Measurements from ENCODE around the gene MEIKIN. TPM values are rescaled to one million over a fixed set of nuclear protein-coding genes. Genes with fewer than 3 reads are reported as not detected.
A peak's percentile ranks its signal among the peaks of the same experiment; 100 is the strongest.
"Not testable (repeated sequence)": the region's sequence is repeated elsewhere in the genome, so short reads cannot be mapped to it uniquely, and the experiment has no call there.

The MEIKIN gene
- total and polyA plus RNA-seq, 4 experiments from 2014 or later = 3.6 to 6.2 TPM; not detected in 2

GRCh38 chr5:131913603-131914002 lies 31.9 kb downstream of the MEIKIN start:
- Histone ChIP-seq H3K36me3 (ENCODE audit: insufficient read depth, low read length) (no peaks in the 10 kb centered on the region), H3K27me3 (ENCODE audit: insufficient read depth, low read length) (no peaks in the 10 kb centered on the region), H3K4me1 (ENCODE audit: insufficient read depth, low read length) (no peaks in the 10 kb centered on the region), H3K9me3 (ENCODE audit: control insufficient read depth in 1 of 2, low read length in 2 of 2) (no peaks in the 10 kb centered on the region), H3K27ac (ENCODE audit: low read depth, low read length) (no peak overlapping the region), H3K4me3 (ENCODE audit: low read length in 2 of 2) (no peak overlapping the region)
- Mint-ChIP-seq H3K4me1 (no peaks in the 10 kb centered on the region), H3K36me3 (peaks cover 12 to 15% of the 10 kb centered on the region in 2 donors), H3K4me3 (no peak overlapping the region), H3K27me3 (no peaks in the 10 kb centered on the region), H3K9me3 (peaks cover under 1 to 8% (median 4%) of the 10 kb centered on the region in 8 donors), H3K27ac (no peak overlapping the region)
- intact Hi-C loops (cut with micrococcal nuclease) = no loop called here
- ChIA-PET POLR2A (ENCODE audit: partially characterized antibody) (no interaction called here), CTCF (ENCODE audit: partially characterized antibody) (no interaction called here)
- no peak for DNase-seq

GRCh38 chr5:131906668-131907067 lies 38.8 kb downstream of the MEIKIN start:
- DNase-seq = no peak
- no peak overlapping the region for H3K27ac Mint-ChIP-seq
- H3K4me1 Mint-ChIP-seq = peaks cover 10 to 26% (median 15%) of the 10 kb centered on the region in 4 donors
- H3K27me3 ChIP-seq (ENCODE audit: insufficient read depth, low read length) = no peaks in the 10 kb centered on the region
- H3K27me3 Mint-ChIP-seq = no peaks in the 10 kb centered on the region
- H3K4me3 ChIP-seq (ENCODE audit: low read length in 2 of 2) = no peak overlapping the region
- peaks cover 0 to 10% of the 10 kb centered on the region in 2 donors for H3K9me3 ChIP-seq (ENCODE audit: control insufficient read depth in 1 of 2, low read length in 2 of 2)
- intact Hi-C loops (cut with micrococcal nuclease) = no loop called here
- H3K36me3 Mint-ChIP-seq = peaks cover 60 to 76% of the 10 kb centered on the region in 2 donors
- CTCF ChIA-PET (ENCODE audit: partially characterized antibody) = no interaction called here
- H3K36me3 ChIP-seq (ENCODE audit: insufficient read depth, low read length) = no peaks in the 10 kb centered on the region
- H3K9me3 Mint-ChIP-seq = peaks cover 5 to 61% (median 55%) of the 10 kb centered on the region in 8 donors
- H3K4me1 ChIP-seq (ENCODE audit: insufficient read depth, low read length) = peaks cover 16% of the 10 kb centered on the region
- H3K4me3 Mint-ChIP-seq = no peak overlapping the region
- no peak overlapping the region for H3K27ac ChIP-seq (ENCODE audit: low read depth, low read length)
- POLR2A ChIA-PET (ENCODE audit: partially characterized antibody) = no interaction called here

- H3K36me3 ChIP-seq (ENCODE audit: insufficient read depth, low read length); POLR2A ChIA-PET (ENCODE audit: partially characterized antibody); H3K27ac ChIP-seq (ENCODE audit: low read depth, low read length); H3K4me3 ChIP-seq (ENCODE audit: low read length in 2 of 2); CTCF ChIA-PET (ENCODE audit: partially characterized antibody); intact Hi-C loops (cut with micrococcal nuclease); H3K9me3 ChIP-seq (ENCODE audit: control insufficient read depth in 1 of 2, low read length in 2 of 2); H3K27me3 ChIP-seq (ENCODE audit: insufficient read depth, low read length); H3K27me3 Mint-ChIP-seq: not testable (repeated sequence)
- peaks cover 13 to 44% (median 23%) of the 10 kb centered on the region in 4 donors for H3K4me1 Mint-ChIP-seq
- H3K27ac Mint-ChIP-seq = peak overlapping the region; percentile 49 to 95 (median 76)
- DNase-seq = peak in 4 of 5 donors; percentile 29 to 65 (median 43)
- peaks cover 22% of the 10 kb centered on the region for H3K4me1 ChIP-seq (ENCODE audit: insufficient read depth, low read length)
- H3K9me3 Mint-ChIP-seq = peaks cover 5 to 73% (median 62%) of the 10 kb centered on the region in 8 donors
- H3K4me3 Mint-ChIP-seq = peak overlapping the region in 6 of 8 donors; percentile 25 to 69 (median 56)
- peaks cover 55 to 79% of the 10 kb centered on the region in 2 donors for H3K36me3 Mint-ChIP-seq
Measured at GRCh38 chr5:131902266-131902665, 43.2 kb downstream of the MEIKIN start.

GRCh38 chr5:131899686-131900085 lies 45.8 kb downstream of the MEIKIN start:
- Histone ChIP-seq H3K36me3 (ENCODE audit: insufficient read depth, low read length) (no peaks in the 10 kb centered on the region), H3K9me3 (ENCODE audit: control insufficient read depth in 1 of 2, low read length in 2 of 2) (peaks cover 0 to 10% of the 10 kb centered on the region in 2 donors), H3K27ac (ENCODE audit: low read depth, low read length) (no peak overlapping the region), H3K4me3 (ENCODE audit: low read length in 2 of 2) (no peak overlapping the region), H3K4me1 (ENCODE audit: insufficient read depth, low read length) (peaks cover 22% of the 10 kb centered on the region), H3K27me3 (ENCODE audit: insufficient read depth, low read length) (no peaks in the 10 kb centered on the region)
- POLR2A ChIA-PET (ENCODE audit: partially characterized antibody) = no interaction called here
- H3K4me3 Mint-ChIP-seq = peak overlapping the region in 2 of 8 donors; percentile 36 to 58
- peaks cover 4 to 79% (median 65%) of the 10 kb centered on the region in 8 donors for H3K9me3 Mint-ChIP-seq
- intact Hi-C loops (cut with micrococcal nuclease) = no loop called here
- CTCF ChIA-PET (ENCODE audit: partially characterized antibody) = no interaction called here
- H3K36me3 Mint-ChIP-seq = peaks cover 48 to 63% of the 10 kb centered on the region in 2 donors
- no peak for DNase-seq
- H3K4me1 Mint-ChIP-seq = peaks cover 13 to 44% (median 23%) of the 10 kb centered on the region in 4 donors
- peak overlapping the region in 1 of 7 donors; percentile 5 for H3K27ac Mint-ChIP-seq
- peaks cover 4 to 5% of the 10 kb centered on the region in 2 donors for H3K27me3 Mint-ChIP-seq

GRCh38 chr5:131883984-131884383 lies 61.5 kb downstream of the MEIKIN start:
- Histone ChIP-seq H3K36me3 (ENCODE audit: insufficient read depth, low read length) (no peaks in the 10 kb centered on the region), H3K9me3 (ENCODE audit: control insufficient read depth in 1 of 2, low read length in 2 of 2) (no peaks in the 10 kb centered on the region), H3K27ac (ENCODE audit: low read depth, low read length) (no peak overlapping the region), H3K4me1 (ENCODE audit: insufficient read depth, low read length) (no peaks in the 10 kb centered on the region), H3K27me3 (ENCODE audit: insufficient read depth, low read length) (no peaks in the 10 kb centered on the region), H3K4me3 (ENCODE audit: low read length in 2 of 2) (no peak overlapping the region)
- Mint-ChIP-seq H3K9me3 (peaks cover 0 to 6% (median 3%) of the 10 kb centered on the region in 8 donors), H3K36me3 (peaks cover 0 to 2% of the 10 kb centered on the region in 2 donors), H3K27me3 (no peaks in the 10 kb centered on the region), H3K27ac (peak overlapping the region in 1 of 7 donors; percentile 25), H3K4me3 (peak overlapping the region in 1 of 8 donors; percentile 36), H3K4me1 (no peaks in the 10 kb centered on the region)
- no peak for DNase-seq
- ChIA-PET CTCF (ENCODE audit: partially characterized antibody) (no interaction called here), POLR2A (ENCODE audit: partially characterized antibody) (no interaction called here)
- intact Hi-C loops (cut with micrococcal nuclease) = no loop called here

GRCh38 chr5:131879705-131880104 lies 65.8 kb downstream of the MEIKIN start:
- CTCF ChIA-PET (ENCODE audit: partially characterized antibody) = no interaction called here
- H3K9me3 Mint-ChIP-seq = peaks cover 0 to 2% (median 0%) of the 10 kb centered on the region in 8 donors

GRCh38 chr5:131877873-131878272 lies 67.6 kb downstream of the MEIKIN start:
- Histone ChIP-seq H3K36me3 (ENCODE audit: insufficient read depth, low read length) (no peaks in the 10 kb centered on the region), H3K4me3 (ENCODE audit: low read length in 2 of 2) (no peak overlapping the region), H3K27me3 (ENCODE audit: insufficient read depth, low read length) (no peaks in the 10 kb centered on the region), H3K4me1 (ENCODE audit: insufficient read depth, low read length) (no peaks in the 10 kb centered on the region), H3K9me3 (ENCODE audit: control insufficient read depth in 1 of 2, low read length in 2 of 2) (no peaks in the 10 kb centered on the region), H3K27ac (ENCODE audit: low read depth, low read length) (no peak overlapping the region)
- H3K4me3 Mint-ChIP-seq = no peak overlapping the region
- H3K36me3 Mint-ChIP-seq = peaks cover 0 to 3% of the 10 kb centered on the region in 2 donors
- intact Hi-C loops (cut with micrococcal nuclease) = no loop called here
- peaks cover 0 to 4% (median under 1%) of the 10 kb centered on the region in 8 donors for H3K9me3 Mint-ChIP-seq
- no peaks in the 10 kb centered on the region for H3K27me3 Mint-ChIP-seq
- ChIA-PET CTCF (ENCODE audit: partially characterized antibody) (interaction anchor here (0.6 kb wide), 1 partner anchor 33 kb away, joined by 5 read pairs; no protein-coding TSS in a partner anchor), POLR2A (ENCODE audit: partially characterized antibody) (no interaction called here)
- H3K4me1 Mint-ChIP-seq = no peaks in the 10 kb centered on the region
- no peak for DNase-seq
- H3K27ac Mint-ChIP-seq = no peak overlapping the region

More at GRCh38 chr5:131879705-131880104, 65.8 kb downstream of the MEIKIN start:
- intact Hi-C loops (cut with micrococcal nuclease) = no loop called here
- no peaks in the 10 kb centered on the region for H3K4me1 Mint-ChIP-seq
- POLR2A ChIA-PET (ENCODE audit: partially characterized antibody) = no interaction called here
- H3K27me3 Mint-ChIP-seq = no peaks in the 10 kb centered on the region
- Histone ChIP-seq H3K4me1 (ENCODE audit: insufficient read depth, low read length) (no peaks in the 10 kb centered on the region), H3K36me3 (ENCODE audit: insufficient read depth, low read length) (no peaks in the 10 kb centered on the region), H3K27me3 (ENCODE audit: insufficient read depth, low read length) (no peaks in the 10 kb centered on the region), H3K4me3 (ENCODE audit: low read length in 2 of 2) (no peak overlapping the region), H3K27ac (ENCODE audit: low read depth, low read length) (no peak overlapping the region), H3K9me3 (ENCODE audit: control insufficient read depth in 1 of 2, low read length in 2 of 2) (no peaks in the 10 kb centered on the region)
- H3K27ac Mint-ChIP-seq = peak overlapping the region in 1 of 7 donors; percentile 20
- H3K4me3 Mint-ChIP-seq = no peak overlapping the region
- DNase-seq = no peak
- H3K36me3 Mint-ChIP-seq = peaks cover 0 to 1% of the 10 kb centered on the region in 2 donors

Measured in CD4-positive, alpha-beta memory T cell (primary cell).